ENCODE data around the gene RAE1.

Gene RAE1

GRCh38 chr20:57351042-57351783, at the start of gene RAE1:
Gene RAE1 (plus strand): TSS chr20:57351255. CDS start chr20:57354039, 2,784 bp downstream.
- no peak for TF ChIP-seq CTCF (conservative IDR thresholded peaks at IDR 0.05; ENCODE audit: control insufficient read depth, insufficient read depth, low read depth, low read length)
- DNase-seq (ENCODE audit: low read depth) = peak; percentile 92
- peak within 1 kb of the TSS; percentile 98 for H3K4me3 ChIP-seq (ENCODE audit: control insufficient read depth, low read depth, low read length)

- no peak for TF ChIP-seq CTCF (conservative IDR thresholded peaks at IDR 0.05; ENCODE audit: control insufficient read depth, insufficient read depth, low read depth, low read length)
- H3K4me3 ChIP-seq (ENCODE audit: control insufficient read depth, low read depth, low read length) = no peak overlapping the region
- no peak for DNase-seq (ENCODE audit: low read depth)
These were observed 44.3 kb upstream of the RAE1 start for GRCh38 chr20:57306747-57307146.

- no peak for DNase-seq (ENCODE audit: low read depth)
- TF ChIP-seq CTCF (conservative IDR thresholded peaks at IDR 0.05; ENCODE audit: control insufficient read depth, insufficient read depth, low read depth, low read length) = no peak
- no peak overlapping the region for H3K4me3 ChIP-seq (ENCODE audit: control insufficient read depth, low read depth, low read length)
These were observed 42.4 kb upstream of the RAE1 start for GRCh38 chr20:57308451-57309271.

GRCh38 chr20:57309544-57310115, 41.4 kb upstream of the RAE1 start:
- DNase-seq (ENCODE audit: low read depth) = no peak
- TF ChIP-seq CTCF (conservative IDR thresholded peaks at IDR 0.05; ENCODE audit: control insufficient read depth, insufficient read depth, low read depth, low read length) = no peak
- H3K4me3 ChIP-seq (ENCODE audit: control insufficient read depth, low read depth, low read length) = no peak overlapping the region

- DNase-seq (ENCODE audit: low read depth) = no peak
- no peak for TF ChIP-seq CTCF (conservative IDR thresholded peaks at IDR 0.05; ENCODE audit: control insufficient read depth, insufficient read depth, low read depth, low read length)
- no peak overlapping the region for H3K4me3 ChIP-seq (ENCODE audit: control insufficient read depth, low read depth, low read length)
These were observed 40.1 kb upstream of the RAE1 start for GRCh38 chr20:57310821-57311514.

- no peak for TF ChIP-seq CTCF (conservative IDR thresholded peaks at IDR 0.05; ENCODE audit: control insufficient read depth, insufficient read depth, low read depth, low read length)
- H3K4me3 ChIP-seq (ENCODE audit: control insufficient read depth, low read depth, low read length) = no peak overlapping the region
- no peak for DNase-seq (ENCODE audit: low read depth)
These were observed 38.9 kb upstream of the RAE1 start for GRCh38 chr20:57312138-57312537.

Measured in fibroblast of mammary gland (primary cell).